ENCODE data around the gene WWC1.

DNA sequence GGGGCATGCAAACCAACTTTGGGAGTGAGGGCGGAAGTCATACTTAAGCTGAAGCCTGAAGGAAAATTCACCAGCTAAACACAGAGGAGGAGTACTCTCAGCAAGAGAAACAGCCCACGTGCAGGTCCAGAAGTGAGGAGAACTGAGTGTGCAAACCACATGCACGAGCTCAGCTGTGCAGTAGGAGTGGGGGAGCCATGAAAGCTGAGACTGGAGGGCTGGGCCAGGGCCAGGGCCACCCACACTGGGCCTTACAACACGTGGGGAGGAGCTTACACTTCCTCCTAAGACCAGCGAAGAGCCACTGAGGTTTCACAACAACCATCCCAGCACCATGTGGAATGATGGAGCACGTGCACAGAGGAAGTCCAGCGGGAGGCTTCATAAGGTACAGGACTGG is 9.3 kb upstream of the WWC1 start:
- no peak for TF ChIP-seq SRF (IDR thresholded peaks at IDR 0.05; ENCODE audit: low read depth in 2 of 2, low read length in 2 of 2)
- TF ChIP-seq FOXK2 (IDR thresholded peaks at IDR 0.05), result no peak
- TF ChIP-seq IRF4 (IDR thresholded peaks at IDR 0.05; ENCODE audit: low read depth, low read length), result no peak
- no peak for TF ChIP-seq POLR2A (IDR thresholded peaks at IDR 0.05; ENCODE audit: low read depth, low read length)
- TF ChIP-seq TAF1 (IDR thresholded peaks at IDR 0.05; ENCODE audit: borderline replicate concordance, low read depth, low read length), result no peak
- TF ChIP-seq, protein P1, sequence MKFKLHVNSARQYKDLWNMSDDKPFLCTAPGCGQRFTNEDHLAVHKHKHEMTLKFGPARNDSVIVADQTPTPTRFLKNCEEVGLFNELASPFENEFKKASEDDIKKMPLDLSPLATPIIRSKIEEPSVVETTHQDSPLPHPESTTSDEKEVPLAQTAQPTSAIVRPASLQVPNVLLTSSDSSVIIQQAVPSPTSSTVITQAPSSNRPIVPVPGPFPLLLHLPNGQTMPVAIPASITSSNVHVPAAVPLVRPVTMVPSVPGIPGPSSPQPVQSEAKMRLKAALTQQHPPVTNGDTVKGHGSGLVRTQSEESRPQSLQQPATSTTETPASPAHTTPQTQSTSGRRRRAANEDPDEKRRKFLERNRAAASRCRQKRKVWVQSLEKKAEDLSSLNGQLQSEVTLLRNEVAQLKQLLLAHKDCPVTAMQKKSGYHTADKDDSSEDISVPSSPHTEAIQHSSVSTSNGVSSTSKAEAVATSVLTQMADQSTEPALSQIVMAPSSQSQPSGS (IDR thresholded peaks at IDR 0.05; ENCODE audit: low read length), result no peak
- TF ChIP-seq BRCA1 (IDR thresholded peaks at IDR 0.05; ENCODE audit: low read depth, low read length), result no peak
- TF ChIP-seq, protein P2, sequence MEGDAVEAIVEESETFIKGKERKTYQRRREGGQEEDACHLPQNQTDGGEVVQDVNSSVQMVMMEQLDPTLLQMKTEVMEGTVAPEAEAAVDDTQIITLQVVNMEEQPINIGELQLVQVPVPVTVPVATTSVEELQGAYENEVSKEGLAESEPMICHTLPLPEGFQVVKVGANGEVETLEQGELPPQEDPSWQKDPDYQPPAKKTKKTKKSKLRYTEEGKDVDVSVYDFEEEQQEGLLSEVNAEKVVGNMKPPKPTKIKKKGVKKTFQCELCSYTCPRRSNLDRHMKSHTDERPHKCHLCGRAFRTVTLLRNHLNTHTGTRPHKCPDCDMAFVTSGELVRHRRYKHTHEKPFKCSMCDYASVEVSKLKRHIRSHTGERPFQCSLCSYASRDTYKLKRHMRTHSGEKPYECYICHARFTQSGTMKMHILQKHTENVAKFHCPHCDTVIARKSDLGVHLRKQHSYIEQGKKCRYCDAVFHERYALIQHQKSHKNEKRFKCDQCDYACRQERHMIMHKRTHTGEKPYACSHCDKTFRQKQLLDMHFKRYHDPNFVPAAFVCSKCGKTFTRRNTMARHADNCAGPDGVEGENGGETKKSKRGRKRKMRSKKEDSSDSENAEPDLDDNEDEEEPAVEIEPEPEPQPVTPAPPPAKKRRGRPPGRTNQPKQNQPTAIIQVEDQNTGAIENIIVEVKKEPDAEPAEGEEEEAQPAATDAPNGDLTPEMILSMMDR (IDR thresholded peaks at IDR 0.05 in 2 of 3, conservative IDR thresholded peaks at IDR 0.05 in 1 of 3; ENCODE audit: control insufficient read depth in 2 of 3, extremely low read depth in 1 of 3, insufficient read depth in 1 of 3, low read depth in 3 of 3, low read length in 3 of 3), result no peak
